GM19239 (cell line): ENCODE results near the gene INHBE.
"Not testable (repeated sequence)": the region's sequence is repeated elsewhere in the genome, so short reads cannot be mapped to it uniquely, and the experiment has no call there.

Source experiments
- DNase-seq: peaks from one replicate; pipeline ENCODE4 v3.0.0; 2011; ENCODE audit warnings: low spot score; ENCODE audit not compliant: insufficient read length
- FAIRE-seq: peaks from 2 replicates; lab custom pipeline; 2011; peaks lifted over from hg19 to GRCh38; lab: Jason Lieb, UNC

The INHBE gene

GRCh38 chr12:57439762-57440266 is 15.3 kb upstream of the INHBE start:
- DNase-seq: no peak
- no peak for FAIRE-seq

GRCh38 chr12:57441393-57441792 is 13.7 kb upstream of the INHBE start:
- not testable (repeated sequence) for FAIRE-seq, DNase-seq

GRCh38 chr12:57441846-57442427 is 13.2 kb upstream of the INHBE start:
- DNase-seq: no peak

GRCh38 chr12:57444337-57444736 is 10.8 kb upstream of the INHBE start:
- FAIRE-seq, DNase-seq: not testable (repeated sequence)

More at GRCh38 chr12:57441846-57442427, 13.2 kb upstream of the INHBE start:
- no peak for FAIRE-seq

GRCh38 chr12:57444744-57445143 is 10.4 kb upstream of the INHBE start:
- no peak for FAIRE-seq

GRCh38 chr12:57446292-57446960 is 8.7 kb upstream of the INHBE start:
- DNase-seq: no peak
- no peak for FAIRE-seq

More at GRCh38 chr12:57444744-57445143, 10.4 kb upstream of the INHBE start:
- DNase-seq: no peak

- FAIRE-seq: no peak
- DNase-seq: no peak
Measured at GRCh38 chr12:57448669-57449068, 6.4 kb upstream of the INHBE start.

GRCh38 chr12:57449375-57449774 is 5.7 kb upstream of the INHBE start:
- no peak for FAIRE-seq
- no peak for DNase-seq

GRCh38 chr12:57450057-57450456 is 5.0 kb upstream of the INHBE start:
- FAIRE-seq: no peak
- no peak for DNase-seq

- no peak for FAIRE-seq
Measured at GRCh38 chr12:57451233-57451778, 3.8 kb upstream of the INHBE start.

GRCh38 chr12:57452181-57452936 is 2.7 kb upstream of the INHBE start:
- DNase-seq (no peak), FAIRE-seq (peak; percentile 18)

More at GRCh38 chr12:57451233-57451778, 3.8 kb upstream of the INHBE start:
- DNase-seq: no peak

GRCh38 chr12:57452937-57453509 is 2.1 kb upstream of the INHBE start:
- DNase-seq (no peak), FAIRE-seq (peak; percentile 8)

- DNase-seq: no peak
- FAIRE-seq: no peak
Measured at GRCh38 chr12:57454213-57454565, 918 bp upstream of the INHBE start.

- DNase-seq: no peak
- FAIRE-seq: no peak
Measured at GRCh38 chr12:57455374-57456144, 452 bp downstream of the INHBE start.

- DNase-seq: peak; percentile 35
- FAIRE-seq: peak; percentile 70
Measured at GRCh38 chr12:57456145-57456700, 1.1 kb downstream of the INHBE start.

GRCh38 chr12:57456737-57457490 is 1.8 kb downstream of the INHBE start:
- FAIRE-seq: no peak
- DNase-seq: no peak

- FAIRE-seq (no peak), DNase-seq (no peak)
Measured at GRCh38 chr12:57458665-57459054, 3.6 kb downstream of the INHBE start.

GRCh38 chr12:57459055-57459749 is 4.1 kb downstream of the INHBE start:
- peak; percentile 92 for FAIRE-seq
- peak; percentile 81 for DNase-seq
